Colonic mucosa (tissue), 4 donors: ENCODE data around the gene RIN3. TPM values are rescaled to one million over a fixed set of nuclear protein-coding genes. Genes with fewer than 3 reads are reported as not detected.

Experiments used
- DNase-seq: peaks from one replicate; pipeline ENCODE4 v3.0.0-alpha.2; 2020
- H3K27ac ChIP-seq: fragments of 200-600 bp; one replicate; pipeline ENCODE4 v1.8.0; 2021
- H3K27me3 ChIP-seq: fragments of 200-600 bp; one replicate; pipeline ENCODE4 v1.8.0; 2021
- H3K36me3 ChIP-seq: fragments of 200-600 bp; one replicate; pipeline ENCODE4 v1.8.0; 2021
- H3K4me1 ChIP-seq: fragments of 200-600 bp; one replicate; pipeline ENCODE4 v1.8.0; 2021; ENCODE audit warnings: mild to moderate bottlenecking
- H3K4me3 ChIP-seq: fragments of 200-600 bp; one replicate; pipeline ENCODE4 v1.8.0; 2021
- H3K9ac ChIP-seq, 2 donors: one replicate each; pipeline ENCODE4 v1.7.0; 2013; ENCODE audit warnings: control low read depth in 2 of 2, low read depth in 2 of 2, low read length in 2 of 2
- H3K9me3 ChIP-seq: fragments of 200-600 bp; one replicate; pipeline ENCODE4 v1.8.0; 2021
- intact Hi-C: fragments of 100-400 bp; cut with DNase I; formaldehyde crosslinking; loops from one replicate; pipeline ENCODE4 v1.14.1; 2022
- total RNA-seq, 2 donors: library from RNA; stranded (reverse); fragmentation: NEBNext Ultra II Directional in 1 of 2; extraction: Animal tissue kit (Norgen Biotek cat#: 25700) in 1 of 2; gene quantifications; one replicate each; pipeline ENCODE4 v1.2.1, GENCODE V29; 2021
- TF ChIP-seq, protein P1 (sequence below): fragments of 200-600 bp; IDR thresholded peaks from one replicate; pipeline ENCODE4 v1.8.0; 2022; ENCODE audit warnings: antibody characterized with exemption, mild to moderate bottlenecking
- donor health status: healthy.
- donor health status: DM: no; HTN: no; CAD: no.
- donor health status: DM: no; HTN: no; CAD: no.

RIN3 gene
- total RNA-seq, 2 donors from 2014 or later, result 18.4 to 23.2 TPM

DNA sequence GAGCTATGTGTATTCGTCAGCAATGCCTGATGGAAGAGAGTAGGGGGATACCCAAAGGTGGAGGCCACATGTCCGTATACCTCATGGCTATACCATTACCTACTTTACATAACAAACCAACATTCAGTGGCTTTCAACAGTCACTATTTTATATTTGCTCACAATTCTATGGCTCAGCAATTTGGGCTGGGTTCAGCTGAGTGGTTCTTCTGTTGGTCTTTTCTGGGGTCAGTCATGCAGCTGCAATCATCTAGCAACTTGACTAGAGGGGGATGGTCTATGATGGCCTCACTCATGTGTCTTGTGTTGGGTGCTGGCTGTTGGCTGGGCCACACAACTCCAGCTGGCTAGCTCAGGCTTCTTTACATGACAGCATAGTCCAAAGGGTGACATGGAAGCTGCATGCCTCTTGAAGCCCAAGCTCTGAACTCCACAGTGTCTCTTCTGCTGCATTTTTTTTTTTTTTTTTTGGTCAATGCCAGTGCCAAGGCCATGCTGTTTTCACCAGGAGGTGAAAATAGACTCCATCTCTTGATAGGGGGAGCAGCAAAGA lies 53.7 kb downstream of the RIN3 start:
- H3K9ac ChIP-seq, result no peak overlapping the region
- peaks cover 13% of the 10 kb centered on the region for H3K4me1 ChIP-seq
- TF ChIP-seq, protein P1, sequence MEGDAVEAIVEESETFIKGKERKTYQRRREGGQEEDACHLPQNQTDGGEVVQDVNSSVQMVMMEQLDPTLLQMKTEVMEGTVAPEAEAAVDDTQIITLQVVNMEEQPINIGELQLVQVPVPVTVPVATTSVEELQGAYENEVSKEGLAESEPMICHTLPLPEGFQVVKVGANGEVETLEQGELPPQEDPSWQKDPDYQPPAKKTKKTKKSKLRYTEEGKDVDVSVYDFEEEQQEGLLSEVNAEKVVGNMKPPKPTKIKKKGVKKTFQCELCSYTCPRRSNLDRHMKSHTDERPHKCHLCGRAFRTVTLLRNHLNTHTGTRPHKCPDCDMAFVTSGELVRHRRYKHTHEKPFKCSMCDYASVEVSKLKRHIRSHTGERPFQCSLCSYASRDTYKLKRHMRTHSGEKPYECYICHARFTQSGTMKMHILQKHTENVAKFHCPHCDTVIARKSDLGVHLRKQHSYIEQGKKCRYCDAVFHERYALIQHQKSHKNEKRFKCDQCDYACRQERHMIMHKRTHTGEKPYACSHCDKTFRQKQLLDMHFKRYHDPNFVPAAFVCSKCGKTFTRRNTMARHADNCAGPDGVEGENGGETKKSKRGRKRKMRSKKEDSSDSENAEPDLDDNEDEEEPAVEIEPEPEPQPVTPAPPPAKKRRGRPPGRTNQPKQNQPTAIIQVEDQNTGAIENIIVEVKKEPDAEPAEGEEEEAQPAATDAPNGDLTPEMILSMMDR, result no peak
- H3K27me3 ChIP-seq, result no peaks in the 10 kb centered on the region
- H3K27ac ChIP-seq, result no peak overlapping the region
- H3K4me3 ChIP-seq, result no peak overlapping the region
- no peak for DNase-seq
- intact Hi-C loops, result no loop called here
- H3K36me3 ChIP-seq, result no peaks in the 10 kb centered on the region
- no peaks in the 10 kb centered on the region for H3K9me3 ChIP-seq

DNA sequence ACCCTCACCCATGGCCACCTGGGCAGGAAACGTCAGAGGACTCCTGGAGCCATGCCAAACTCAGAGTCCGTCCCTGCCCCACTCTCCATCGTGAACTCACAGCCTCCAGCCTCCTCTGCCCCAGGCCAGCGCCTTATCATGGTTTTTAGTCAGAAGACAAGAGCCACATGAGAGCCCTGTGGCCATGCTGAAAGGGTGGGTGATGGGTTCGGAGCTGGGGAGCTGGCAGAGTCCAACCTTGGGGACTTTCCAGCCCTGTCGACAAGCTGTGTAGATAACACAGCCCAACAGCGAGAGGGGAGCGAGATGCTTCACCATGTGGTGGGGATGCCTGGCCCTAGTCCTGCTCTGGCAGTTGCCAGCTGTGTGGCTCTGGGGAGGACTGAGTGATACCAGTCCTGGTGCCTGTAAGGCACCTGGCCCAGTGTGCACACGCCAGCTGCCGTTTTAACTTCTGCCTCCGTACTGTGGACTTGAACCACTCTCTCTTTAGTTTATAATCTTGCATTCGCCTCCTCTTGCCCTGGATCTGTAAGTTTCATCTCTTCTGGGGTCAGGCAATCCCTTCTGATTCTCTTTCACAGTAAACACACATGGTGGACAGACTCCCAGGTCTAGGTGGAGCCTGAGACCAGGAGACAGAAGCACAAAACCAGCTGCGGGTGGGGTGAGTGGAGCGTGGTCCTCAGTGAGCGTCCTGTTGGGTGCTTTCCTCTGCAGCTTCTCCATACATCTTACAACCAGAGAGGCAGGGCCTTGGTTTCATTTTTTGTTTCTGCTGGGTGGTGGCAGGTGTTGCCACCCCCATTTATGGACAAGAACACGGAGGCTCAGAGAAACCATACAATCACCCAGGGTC lies 55.3 kb downstream of the RIN3 start:
- Histone ChIP-seq H3K27me3 (no peaks in the 10 kb centered on the region), H3K4me3 (no peak overlapping the region), H3K27ac (peak overlapping the region; percentile 6), H3K9ac (no peak overlapping the region), H3K36me3 (no peaks in the 10 kb centered on the region), H3K4me1 (peaks cover 13% of the 10 kb centered on the region), H3K9me3 (no peaks in the 10 kb centered on the region)
- no peak for DNase-seq
- intact Hi-C loops, result no loop called here
- TF ChIP-seq, protein P1, result no peak

DNA sequence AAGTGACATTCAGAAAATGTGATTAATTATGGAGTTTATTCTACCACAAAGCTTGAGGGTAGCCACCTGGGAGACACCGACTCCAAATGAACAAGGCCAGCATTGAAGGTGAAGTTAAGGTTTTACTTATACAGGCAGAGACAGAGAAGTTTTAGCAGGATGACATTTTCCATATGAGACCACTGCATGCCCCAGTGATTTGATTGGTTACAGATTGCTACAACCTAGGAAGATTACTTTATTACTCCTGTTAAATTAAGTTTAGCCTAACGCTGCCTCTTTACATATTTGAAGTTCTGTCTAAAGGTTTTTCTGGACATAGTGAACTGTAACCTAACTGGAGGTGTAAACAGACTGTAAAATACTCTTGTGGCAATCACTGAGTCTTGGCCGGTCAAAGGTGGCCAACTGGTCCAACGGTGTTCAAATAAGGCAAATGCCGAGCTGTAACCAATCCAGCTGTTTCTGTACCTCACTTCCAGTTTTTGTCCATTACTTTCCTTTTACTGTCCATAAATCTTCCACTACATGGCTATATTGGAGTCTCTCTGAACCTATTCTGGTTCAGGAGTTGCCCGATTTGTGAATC lies 57.2 kb downstream of the RIN3 start:
- Histone ChIP-seq H3K4me3 (no peak overlapping the region), H3K4me1 (peaks cover 13% of the 10 kb centered on the region), H3K9me3 (no peaks in the 10 kb centered on the region), H3K27me3 (no peaks in the 10 kb centered on the region), H3K27ac (peak overlapping the region; percentile 66), H3K36me3 (no peaks in the 10 kb centered on the region), H3K9ac (no peak overlapping the region)
- intact Hi-C loops, result no loop called here
- TF ChIP-seq, protein P1, result no peak
- DNase-seq, result peak; percentile 77

DNA sequence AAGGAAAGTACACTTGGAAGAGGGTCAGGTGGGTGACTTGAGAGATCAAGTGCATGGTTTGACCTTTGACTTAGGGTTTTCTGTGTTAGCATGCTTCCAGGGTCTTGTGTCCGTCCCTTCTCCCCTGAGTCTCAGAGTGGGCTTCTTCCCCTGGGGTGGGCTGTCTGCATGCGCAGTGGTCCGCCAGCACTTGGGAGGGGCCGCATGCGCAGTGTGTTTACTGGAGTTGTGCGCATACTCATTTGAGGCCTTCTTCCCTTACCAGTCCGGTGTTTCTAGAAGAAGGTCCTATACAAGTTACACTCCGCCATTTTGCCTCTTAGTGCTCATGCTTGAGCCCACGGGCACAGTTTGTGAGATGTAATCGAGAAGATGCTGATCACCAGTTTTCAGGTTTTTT lies 58.5 kb downstream of the RIN3 start:
- intact Hi-C loops, result no loop called here
- DNase-seq, result no peak
- H3K4me1 ChIP-seq, result peaks cover 13% of the 10 kb centered on the region
- H3K36me3 ChIP-seq, result no peaks in the 10 kb centered on the region
- no peak overlapping the region for H3K27ac ChIP-seq
- no peak overlapping the region for H3K4me3 ChIP-seq
- TF ChIP-seq, protein P1, result no peak
- no peaks in the 10 kb centered on the region for H3K9me3 ChIP-seq
- no peak overlapping the region for H3K9ac ChIP-seq
- no peaks in the 10 kb centered on the region for H3K27me3 ChIP-seq

DNA sequence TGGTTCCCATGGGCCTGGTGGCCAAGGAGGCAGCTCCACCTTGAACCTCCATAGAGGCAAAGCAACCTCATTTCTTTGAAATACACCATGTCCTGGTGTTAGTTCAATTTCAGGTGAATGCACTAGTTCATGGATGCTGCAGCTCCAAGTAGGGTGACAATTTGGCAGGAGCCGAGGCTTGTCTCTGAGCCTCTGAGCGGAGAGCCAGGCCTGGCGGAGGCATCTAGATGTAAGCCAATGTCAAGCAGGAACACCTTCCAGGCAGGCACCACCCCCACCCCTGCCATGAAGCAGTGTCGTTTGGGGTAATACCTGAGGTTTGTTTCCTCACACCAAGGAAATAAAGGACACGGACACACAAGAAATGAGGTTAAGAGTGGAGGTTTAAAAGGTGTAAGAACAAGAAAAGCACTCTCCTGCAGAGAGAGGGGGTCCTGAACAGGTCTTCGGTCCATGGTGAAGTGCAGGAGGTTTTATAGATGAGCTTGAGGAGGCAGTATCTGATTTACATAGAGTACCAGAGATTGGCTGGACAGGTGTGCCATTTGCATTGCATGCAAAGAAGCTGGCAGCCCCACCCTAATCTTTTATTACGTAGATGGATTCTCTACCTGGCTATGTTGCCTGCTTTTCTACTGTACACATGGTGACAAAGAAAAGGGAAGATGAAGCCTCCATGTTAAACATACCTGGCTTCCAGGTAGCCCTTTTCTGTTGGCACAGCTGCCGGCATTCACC lies 60.3 kb downstream of the RIN3 start:
- H3K4me1 ChIP-seq, result peaks cover 13% of the 10 kb centered on the region
- no peak overlapping the region for H3K4me3 ChIP-seq
- TF ChIP-seq, protein P1, result no peak
- H3K27ac ChIP-seq, result no peak overlapping the region
- H3K9ac ChIP-seq, result no peak overlapping the region
- no peaks in the 10 kb centered on the region for H3K27me3 ChIP-seq
- H3K9me3 ChIP-seq, result no peaks in the 10 kb centered on the region
- no peaks in the 10 kb centered on the region for H3K36me3 ChIP-seq
- intact Hi-C loops, result no loop called here
- no peak for DNase-seq
